NCI-H146 treated with DMSO at 0.1 percent for 48 hours (cell line): Measurements from ENCODE around the gene MLLT3.
A peak's percentile ranks its signal among the peaks of the same experiment; 100 is the strongest.
"Not testable (repeated sequence)": the region's sequence is repeated elsewhere in the genome, so short reads cannot be mapped to it uniquely, and the experiment has no call there.

Experiments used
- DNase-seq: peaks from one replicate; lab custom pipeline; 2025; ENCODE audit not compliant: unreplicated experiment; lab: John Stamatoyannopoulos, UW

The MLLT3 gene

GRCh38 chr9:20599195-20599594 lies 23.1 kb downstream of the MLLT3 start:
- no peak for DNase-seq

GRCh38 chr9:20598367-20598766 lies 23.9 kb downstream of the MLLT3 start:
- DNase-seq = no peak

- no peak for DNase-seq
Observed at GRCh38 chr9:20597862-20598261, 24.4 kb downstream of the MLLT3 start.

- DNase-seq = no peak
Observed at GRCh38 chr9:20594608-20595007, 27.7 kb downstream of the MLLT3 start.

GRCh38 chr9:20593537-20593936 lies 28.8 kb downstream of the MLLT3 start:
- no peak for DNase-seq

GRCh38 chr9:20593105-20593504 lies 29.2 kb downstream of the MLLT3 start:
- DNase-seq = no peak

- DNase-seq = no peak
Observed at GRCh38 chr9:20592673-20593072, 29.6 kb downstream of the MLLT3 start.

GRCh38 chr9:20591223-20591622 lies 31.1 kb downstream of the MLLT3 start:
- DNase-seq = no peak

GRCh38 chr9:20584968-20585643 lies 37.2 kb downstream of the MLLT3 start:
- DNase-seq = no peak

GRCh38 chr9:20583088-20583487 lies 39.2 kb downstream of the MLLT3 start:
- DNase-seq = not testable (repeated sequence)

- DNase-seq = no peak
Observed at GRCh38 chr9:20582150-20582549, 40.1 kb downstream of the MLLT3 start.

- DNase-seq = no peak
Observed at GRCh38 chr9:20580673-20581072, 41.6 kb downstream of the MLLT3 start.

GRCh38 chr9:20579524-20580314 lies 42.6 kb downstream of the MLLT3 start:
- no peak for DNase-seq

- DNase-seq = no peak
Observed at GRCh38 chr9:20573023-20573422, 49.3 kb downstream of the MLLT3 start.

- DNase-seq = no peak
Observed at GRCh38 chr9:20570756-20571155, 51.5 kb downstream of the MLLT3 start.

GRCh38 chr9:20570087-20570486 lies 52.2 kb downstream of the MLLT3 start:
- no peak for DNase-seq

GRCh38 chr9:20569525-20569924 lies 52.8 kb downstream of the MLLT3 start:
- DNase-seq = no peak

- no peak for DNase-seq
Observed at GRCh38 chr9:20568400-20568799, 53.9 kb downstream of the MLLT3 start.

- peak; percentile 78 for DNase-seq
Observed at GRCh38 chr9:20566401-20566800, 55.9 kb downstream of the MLLT3 start.

- DNase-seq = no peak
Observed at GRCh38 chr9:20564650-20565049, 57.6 kb downstream of the MLLT3 start.

GRCh38 chr9:20563917-20564316 lies 58.4 kb downstream of the MLLT3 start:
- DNase-seq = peak; percentile 43

- DNase-seq = no peak
Observed at GRCh38 chr9:20562051-20562450, 60.2 kb downstream of the MLLT3 start.

- no peak for DNase-seq
Observed at GRCh38 chr9:20561531-20561930, 60.8 kb downstream of the MLLT3 start.
